Measurements from ENCODE around the gene MRPL10. TPM values are rescaled to one million over a fixed set of nuclear protein-coding genes. Genes with fewer than 3 reads are reported as not detected.

MRPL10 gene
- total and polyA plus RNA-seq, 10 of the 15 experiments (the other 5 are each of a cell fraction or from before 2014, with no cell fraction given): 18.9 to 61.9 (median 47.3) TPM

DNA sequence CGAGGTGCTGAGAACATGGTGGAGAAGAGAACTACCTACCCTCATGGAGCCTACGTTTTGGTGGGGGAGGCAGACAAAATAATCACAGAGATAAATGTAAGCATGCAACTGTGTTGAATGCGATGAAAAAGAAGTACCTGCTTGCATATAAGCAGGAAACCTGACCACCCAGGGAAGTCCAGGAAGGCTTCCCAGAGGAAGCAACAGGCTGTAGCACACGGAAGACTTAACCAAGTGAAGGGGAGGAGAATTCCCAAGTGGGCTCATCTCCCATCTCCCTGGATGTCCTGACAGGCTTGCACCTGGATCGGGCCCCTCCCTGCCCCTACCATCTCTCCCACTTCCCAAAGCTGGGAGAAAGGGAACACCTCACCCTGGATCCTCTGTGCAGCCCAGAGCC lies 7.7 kb upstream of the MRPL10 start:
- TF ChIP-seq, protein P1, sequence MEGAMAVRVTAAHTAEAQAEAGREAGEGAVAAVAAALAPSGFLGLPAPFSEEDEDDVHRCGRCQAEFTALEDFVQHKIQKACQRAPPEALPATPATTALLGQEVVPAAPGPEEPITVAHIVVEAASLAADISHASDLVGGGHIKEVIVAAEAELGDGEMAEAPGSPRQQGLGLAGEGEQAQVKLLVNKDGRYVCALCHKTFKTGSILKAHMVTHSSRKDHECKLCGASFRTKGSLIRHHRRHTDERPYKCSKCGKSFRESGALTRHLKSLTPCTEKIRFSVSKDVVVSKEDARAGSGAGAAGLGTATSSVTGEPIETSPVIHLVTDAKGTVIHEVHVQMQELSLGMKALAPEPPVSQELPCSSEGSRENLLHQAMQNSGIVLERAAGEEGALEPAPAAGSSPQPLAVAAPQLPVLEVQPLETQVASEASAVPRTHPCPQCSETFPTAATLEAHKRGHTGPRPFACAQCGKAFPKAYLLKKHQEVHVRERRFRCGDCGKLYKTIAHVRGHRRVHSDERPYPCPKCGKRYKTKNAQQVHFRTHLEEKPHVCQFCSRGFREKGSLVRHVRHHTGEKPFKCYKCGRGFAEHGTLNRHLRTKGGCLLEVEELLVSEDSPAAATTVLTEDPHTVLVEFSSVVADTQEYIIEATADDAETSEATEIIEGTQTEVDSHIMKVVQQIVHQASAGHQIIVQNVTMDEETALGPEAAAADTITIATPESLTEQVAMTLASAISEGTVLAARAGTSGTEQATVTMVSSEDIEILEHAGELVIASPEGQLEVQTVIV (IDR thresholded peaks at IDR 0.05; ENCODE audit: borderline replicate concordance, partially characterized antibody): no peak
- TF ChIP-seq PAX8 (IDR thresholded peaks at IDR 0.05): no peak
- TF ChIP-seq, protein P2, sequence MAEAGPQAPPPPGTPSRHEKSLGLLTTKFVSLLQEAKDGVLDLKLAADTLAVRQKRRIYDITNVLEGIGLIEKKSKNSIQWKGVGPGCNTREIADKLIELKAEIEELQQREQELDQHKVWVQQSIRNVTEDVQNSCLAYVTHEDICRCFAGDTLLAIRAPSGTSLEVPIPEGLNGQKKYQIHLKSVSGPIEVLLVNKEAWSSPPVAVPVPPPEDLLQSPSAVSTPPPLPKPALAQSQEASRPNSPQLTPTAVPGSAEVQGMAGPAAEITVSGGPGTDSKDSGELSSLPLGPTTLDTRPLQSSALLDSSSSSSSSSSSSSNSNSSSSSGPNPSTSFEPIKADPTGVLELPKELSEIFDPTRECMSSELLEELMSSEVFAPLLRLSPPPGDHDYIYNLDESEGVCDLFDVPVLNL (IDR thresholded peaks at IDR 0.05; ENCODE audit: low read depth, low read length): no peak
- no peak for TF ChIP-seq NFYA (IDR thresholded peaks at IDR 0.05; ENCODE audit: borderline replicate concordance, low read depth, low read length)
- no peak for TF ChIP-seq FOS (IDR thresholded peaks at IDR 0.05; ENCODE audit: borderline replicate concordance, extremely low read depth, insufficient read length)
- no peak for TF ChIP-seq FOXK2 (IDR thresholded peaks at IDR 0.05)
- TF ChIP-seq, protein P3, sequence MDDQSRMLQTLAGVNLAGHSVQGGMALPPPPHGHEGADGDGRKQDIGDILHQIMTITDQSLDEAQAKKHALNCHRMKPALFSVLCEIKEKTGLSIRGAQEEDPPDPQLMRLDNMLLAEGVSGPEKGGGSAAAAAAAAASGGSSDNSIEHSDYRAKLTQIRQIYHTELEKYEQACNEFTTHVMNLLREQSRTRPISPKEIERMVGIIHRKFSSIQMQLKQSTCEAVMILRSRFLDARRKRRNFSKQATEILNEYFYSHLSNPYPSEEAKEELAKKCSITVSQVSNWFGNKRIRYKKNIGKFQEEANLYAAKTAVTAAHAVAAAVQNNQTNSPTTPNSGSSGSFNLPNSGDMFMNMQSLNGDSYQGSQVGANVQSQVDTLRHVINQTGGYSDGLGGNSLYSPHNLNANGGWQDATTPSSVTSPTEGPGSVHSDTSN (IDR thresholded peaks at IDR 0.05; ENCODE audit: insufficient replicate concordance, low read depth, low read length): no peak
- TF ChIP-seq CBX3 (IDR thresholded peaks at IDR 0.05; ENCODE audit: borderline replicate concordance, low read depth): no peak
- TF ChIP-seq TCF3 (IDR thresholded peaks at IDR 0.05; ENCODE audit: borderline replicate concordance, insufficient read depth, low read depth, low read length): no peak
- TF ChIP-seq BRCA1 (IDR thresholded peaks at IDR 0.05; ENCODE audit: low read depth, low read length): no peak
- TF ChIP-seq PML (IDR thresholded peaks at IDR 0.05; ENCODE audit: low read length): no peak
- no peaks in the 10 kb centered on the region for H3K9me3 ChIP-seq (replicated peaks; ENCODE audit: control insufficient read depth, insufficient read depth, low read length)
- CTCF ChIA-PET: interaction anchor here (8.5 to 12.4 kb wide), 2 partner anchors 50 to 179 kb away, joined by 82 to 502 read pairs; partner anchors contain the start of gene SP2
- H3K27me3 ChIP-seq (replicated peaks in 1 of 2; ENCODE audit: control insufficient read depth in 2 of 2, insufficient read depth in 2 of 2, low read length in 1 of 2): no peaks in the 10 kb centered on the region; a peak in 1 of 4 replicates
- WGBS (ENCODE audit: insufficient coverage, insufficient replicate concordance, low lambda C conversion rate, missing lambda C conversion rate): 96% methylated on average over 5 of the region's 5 CpGs
- SMC1A ChIA-PET (ENCODE audit: uncharacterized antibody, unreplicated experiment): no interaction called here
- RAD21 ChIA-PET (ENCODE audit: unreplicated experiment): interaction anchor here (7.7 kb wide), 1 partner anchor 50 kb away, joined by 206 read pairs; no protein-coding TSS in a partner anchor
- no peak overlapping the region for H3K27ac ChIP-seq (ENCODE audit: control insufficient read depth, insufficient read depth)
- no peak overlapping the region for H3K4me3 ChIP-seq
- no peak for DNase-seq (ENCODE audit: low read depth, low spot score)
- no peak for FAIRE-seq
- in situ Hi-C loops (cut with MboI) (no loop called here), intact Hi-C loops (cut with micrococcal nuclease; ENCODE audit: unreplicated experiment) (no loop called here)
- POLR2A ChIA-PET: no interaction called here
- H4K20me1 ChIP-seq (ENCODE audit: control insufficient read depth, insufficient read depth): no peaks in the 10 kb centered on the region
- no peak overlapping the region for H3K4me2 ChIP-seq (ENCODE audit: control insufficient read depth, insufficient read depth)
- no peak for ATAC-seq
- H2AFZ ChIP-seq (ENCODE audit: control insufficient read depth, low read depth, low read length): no peak overlapping the region
- no peaks in the 10 kb centered on the region for H3K79me2 ChIP-seq (ENCODE audit: control insufficient read depth, insufficient read depth, low read length)
- H3K36me3 ChIP-seq (ENCODE audit: control insufficient read depth in 2 of 2, insufficient read depth in 2 of 2, low read length in 1 of 2): no peaks in the 10 kb centered on the region
- peaks cover 22% of the 10 kb centered on the region for H3K4me1 ChIP-seq (ENCODE audit: control insufficient read depth, insufficient read depth, low read length)
- BruUV-seq (replicated peaks): no TSS peak
- no peak overlapping the region for H3K9ac ChIP-seq (ENCODE audit: control insufficient read depth, insufficient read depth, low read length)
